Stimulated activated CD4-positive, alpha-beta T cell treated with anti-CD3 and anti-CD28 coated beads, Interleukin-1b, Interleukin-23, amount 100 ng/mL, for 1 hour (primary cell): Measurements from ENCODE around the gene IGSF21.
A peak's percentile ranks its signal among the peaks of the same experiment; 100 is the strongest.

ENCODE experiments used
- DNase-seq, 2 donors: peaks; one replicate each; pipeline ENCODE4 v3.0.0-alpha.2; 2020; ENCODE audit warnings: low read depth in 2 of 2

Gene IGSF21

DNA sequence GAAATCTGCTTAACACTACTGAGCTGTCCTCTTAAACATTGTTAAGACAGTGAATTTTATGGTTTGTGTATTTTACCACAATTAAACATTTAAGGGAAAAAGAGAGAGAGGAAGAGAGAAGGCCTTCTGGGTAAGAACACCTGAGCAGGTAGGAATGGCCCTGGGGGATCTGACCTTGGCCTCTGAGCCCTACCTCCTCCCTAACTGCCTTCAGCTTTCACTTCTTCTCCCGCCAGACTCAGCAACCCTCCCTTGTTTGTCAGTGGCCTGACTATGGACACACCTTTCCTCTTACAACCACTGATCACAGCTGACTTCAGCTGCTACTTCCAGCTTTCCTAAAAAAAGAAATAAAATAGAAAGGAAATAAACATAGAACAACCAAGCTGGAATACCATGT is 13.5 kb upstream of the IGSF21 start:
- no peak for DNase-seq

DNA sequence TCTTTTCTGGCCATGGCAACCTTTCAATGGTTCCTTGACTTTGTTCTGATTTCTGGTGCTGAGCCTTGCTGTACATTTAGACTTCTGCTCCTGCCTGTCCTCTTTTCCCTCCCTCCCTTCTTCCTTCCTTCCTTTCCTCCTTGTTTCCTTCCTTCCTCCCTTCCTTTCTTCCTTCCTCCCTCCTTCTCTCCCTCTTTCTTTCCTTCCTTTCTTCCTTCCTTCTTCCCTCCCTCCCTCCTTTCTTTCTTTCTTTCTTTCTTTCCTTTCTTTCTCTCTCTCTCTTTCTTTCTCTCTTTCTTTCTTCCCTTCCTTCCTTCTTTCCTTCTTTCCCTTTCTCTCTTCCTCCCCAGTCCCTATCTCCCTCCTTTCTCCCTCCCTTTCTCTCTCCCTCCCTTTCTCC is 10.4 kb upstream of the IGSF21 start:
- no peak for DNase-seq

DNA sequence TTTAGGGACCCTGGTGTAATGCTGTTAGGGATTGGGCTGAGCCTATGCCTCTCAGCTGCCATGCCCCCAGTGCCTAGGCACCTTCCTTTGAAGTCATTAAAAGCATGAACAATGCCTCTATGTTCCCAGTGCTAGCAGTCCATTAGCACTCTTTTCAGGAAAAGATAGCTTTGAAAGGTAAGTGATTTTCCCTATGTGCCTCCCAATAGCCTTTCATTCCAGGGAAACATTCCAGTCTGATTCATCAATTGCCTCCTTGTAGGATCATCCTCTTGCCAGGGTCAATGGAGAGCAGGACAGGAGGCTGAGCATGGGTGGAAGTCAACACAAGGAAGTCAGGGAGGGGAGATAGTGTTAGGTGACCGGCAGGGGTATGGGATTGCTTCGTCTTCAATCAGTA is 8.6 kb upstream of the IGSF21 start:
- no peak for DNase-seq

DNA sequence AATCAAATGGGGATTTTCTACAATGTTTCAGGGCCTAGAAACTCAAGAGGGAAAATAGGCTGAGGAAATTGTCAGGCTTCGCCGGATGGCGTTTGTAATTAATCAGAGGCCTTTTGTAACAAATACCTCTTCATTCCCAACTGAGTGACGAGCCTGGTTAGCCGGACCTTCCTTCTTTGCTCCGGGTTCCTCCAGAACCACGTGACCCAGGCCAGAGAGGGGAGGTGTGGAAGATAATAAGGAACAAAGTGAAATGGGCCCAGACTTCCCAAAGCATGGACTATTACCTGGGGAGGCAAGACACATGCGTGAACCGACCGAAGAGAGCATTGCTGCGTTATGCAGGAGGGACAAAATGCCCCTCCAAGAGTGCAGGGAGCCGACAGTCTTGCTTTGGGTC is 7.5 kb upstream of the IGSF21 start:
- DNase-seq = no peak

DNA sequence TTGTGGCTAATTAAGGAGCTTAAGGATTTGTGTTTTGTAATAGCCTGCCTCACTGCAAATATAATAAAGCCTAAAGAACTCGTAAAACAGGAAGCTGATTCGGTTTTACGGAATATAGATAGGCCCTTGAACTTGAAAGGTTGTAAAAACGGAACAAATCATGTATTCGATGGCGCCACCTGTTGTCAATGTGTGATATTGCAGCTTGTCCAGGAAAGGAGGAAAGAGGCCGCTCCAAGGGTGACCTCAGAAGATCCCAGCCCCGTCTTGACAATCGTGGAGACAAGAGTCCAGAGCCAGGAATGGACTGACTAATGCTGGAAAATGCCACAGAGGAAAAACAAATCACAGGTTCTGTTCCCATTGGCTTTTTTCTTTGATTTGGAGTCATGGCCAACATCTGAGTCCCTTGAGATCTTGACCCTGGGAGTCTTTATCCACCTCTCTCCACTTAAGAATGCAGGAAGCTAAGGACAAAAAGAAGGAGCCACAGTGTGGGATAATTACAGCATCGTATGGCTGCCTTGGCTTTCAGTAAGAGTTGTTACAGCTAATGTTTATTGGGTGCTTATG is 7.0 kb upstream of the IGSF21 start:
- DNase-seq = peak in 1 of 2 donors; percentile 21

DNA sequence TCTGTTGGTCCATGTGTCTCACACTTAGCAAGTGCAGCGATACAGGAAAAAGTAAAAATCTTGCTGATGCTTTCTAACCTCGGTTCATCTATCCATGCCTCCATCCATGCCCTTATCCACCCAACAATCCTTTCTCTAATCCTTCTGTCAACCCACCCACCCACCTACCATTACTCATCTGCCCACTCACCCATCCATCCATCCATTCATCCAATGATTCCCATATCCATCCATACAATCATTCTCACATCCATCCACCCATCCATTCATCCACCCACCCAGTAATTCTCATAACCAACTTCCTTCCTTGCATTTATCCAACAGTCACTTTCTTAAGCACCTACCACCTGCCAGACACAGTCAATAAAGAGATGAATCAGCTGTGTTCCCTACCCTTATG is 6.1 kb upstream of the IGSF21 start:
- no peak for DNase-seq

DNA sequence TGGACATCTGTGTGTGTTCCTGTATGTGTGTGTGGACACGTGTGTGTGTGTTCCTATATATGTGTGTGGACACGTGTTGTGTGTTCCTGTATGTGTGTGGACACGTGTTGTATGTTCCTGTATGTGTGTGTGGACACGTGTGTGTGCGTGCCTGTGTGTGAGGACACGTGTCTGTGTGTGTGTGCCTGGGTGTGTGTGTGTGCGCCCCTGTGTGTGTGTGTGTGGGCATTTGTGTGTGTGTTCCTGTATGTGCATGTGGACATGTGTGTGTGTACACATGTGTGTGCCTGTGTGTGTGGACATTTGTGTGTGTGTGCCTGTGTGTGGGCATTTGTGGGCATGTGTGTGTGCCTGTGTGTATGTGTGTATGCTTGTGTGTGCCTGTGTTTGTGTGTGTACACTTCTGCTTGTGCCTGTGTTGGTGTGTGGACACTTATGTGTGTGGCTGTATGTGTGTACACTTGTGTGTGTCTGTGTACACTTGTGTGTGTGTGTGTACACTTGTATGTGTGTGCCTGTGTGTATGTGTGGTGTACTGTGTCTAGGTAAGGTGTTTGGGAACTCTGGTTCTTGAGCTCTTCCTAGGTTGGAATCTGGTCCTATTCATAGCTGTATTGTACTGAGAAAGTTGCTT is 3.7 kb upstream of the IGSF21 start:
- no peak for DNase-seq

DNA sequence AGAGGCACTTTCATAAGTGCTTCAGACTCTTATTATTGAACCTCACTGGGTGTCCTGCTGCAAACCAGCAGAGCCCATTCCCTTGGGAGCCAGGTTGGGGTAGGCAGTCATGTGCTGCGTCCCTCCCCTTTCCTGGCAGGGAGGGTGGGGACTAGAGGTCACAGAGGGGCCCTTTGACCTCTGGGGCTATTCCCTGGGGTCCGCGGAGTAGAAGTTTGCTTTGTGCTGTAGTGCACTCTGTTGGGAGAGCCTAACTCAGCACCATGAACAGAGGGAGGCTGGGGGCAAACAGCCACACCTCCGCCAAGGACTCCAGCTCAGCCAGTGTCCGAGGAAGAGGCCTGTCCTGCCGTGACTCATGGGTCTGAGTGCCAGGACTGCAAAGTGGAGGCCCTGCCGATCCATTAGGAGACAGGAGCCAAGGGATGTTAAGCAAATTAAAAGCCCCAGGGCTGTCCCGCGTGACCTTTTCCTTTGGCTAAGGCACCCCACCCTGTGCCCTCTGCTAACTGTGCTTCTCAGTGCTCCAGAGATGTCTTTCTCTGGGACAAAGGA is 3.0 kb upstream of the IGSF21 start:
- no peak for DNase-seq

DNA sequence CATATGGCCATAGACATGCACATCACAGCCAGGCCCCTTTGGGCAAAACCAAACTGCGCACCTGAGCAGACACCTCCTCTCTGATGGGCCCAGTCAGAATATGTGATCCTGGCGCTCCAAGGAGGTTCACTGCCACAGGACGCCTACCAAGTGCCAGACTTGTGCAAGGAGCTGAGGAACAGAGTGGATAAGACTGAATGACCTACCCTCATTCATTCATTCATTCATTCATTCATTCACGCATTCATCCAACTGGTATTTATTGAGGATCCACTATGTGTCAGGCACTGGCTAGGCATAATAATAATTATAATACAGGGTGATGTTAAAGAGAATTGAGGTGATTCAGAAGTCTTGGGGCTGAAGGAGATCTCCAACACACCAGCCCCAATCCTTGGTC is 2.4 kb upstream of the IGSF21 start:
- no peak for DNase-seq

DNA sequence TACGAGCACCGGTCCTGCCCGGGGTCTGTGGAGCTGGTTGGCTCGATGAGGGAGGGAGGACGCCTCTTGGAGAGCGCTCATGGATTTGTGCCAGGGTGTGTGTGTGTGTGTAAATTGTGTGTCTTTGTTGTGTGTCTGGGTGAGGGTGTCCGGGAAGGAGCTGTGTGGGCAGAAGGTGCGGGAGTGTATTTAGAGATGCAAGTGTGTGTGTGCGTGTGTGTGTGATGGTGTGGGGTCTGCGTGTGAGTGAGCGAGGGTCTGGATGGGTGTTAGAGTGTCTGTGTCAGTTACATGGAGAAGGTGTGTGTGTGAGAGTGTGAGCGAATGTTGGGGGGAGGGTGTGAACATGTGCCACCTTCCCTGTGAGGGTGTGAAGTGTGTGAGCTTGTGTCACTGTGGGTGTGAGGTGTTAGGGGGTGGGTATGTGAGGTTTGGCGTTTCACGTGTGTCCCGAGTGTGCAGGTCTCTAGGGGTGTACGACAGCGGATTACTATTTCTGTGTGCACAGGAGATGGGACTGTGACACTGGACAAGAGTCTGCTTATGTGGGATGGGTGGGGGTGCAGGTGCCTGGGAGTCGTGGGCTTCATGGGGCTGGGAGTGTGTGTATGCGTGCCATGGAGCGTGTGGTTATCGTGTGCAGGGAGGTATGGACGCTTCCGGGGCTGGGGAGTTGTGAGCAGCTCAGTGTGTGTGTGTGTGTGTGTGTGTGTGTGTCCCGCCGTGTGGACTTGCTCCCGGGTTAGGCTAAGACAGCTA is 880 bp downstream of the IGSF21 start:
- no peak for DNase-seq

DNA sequence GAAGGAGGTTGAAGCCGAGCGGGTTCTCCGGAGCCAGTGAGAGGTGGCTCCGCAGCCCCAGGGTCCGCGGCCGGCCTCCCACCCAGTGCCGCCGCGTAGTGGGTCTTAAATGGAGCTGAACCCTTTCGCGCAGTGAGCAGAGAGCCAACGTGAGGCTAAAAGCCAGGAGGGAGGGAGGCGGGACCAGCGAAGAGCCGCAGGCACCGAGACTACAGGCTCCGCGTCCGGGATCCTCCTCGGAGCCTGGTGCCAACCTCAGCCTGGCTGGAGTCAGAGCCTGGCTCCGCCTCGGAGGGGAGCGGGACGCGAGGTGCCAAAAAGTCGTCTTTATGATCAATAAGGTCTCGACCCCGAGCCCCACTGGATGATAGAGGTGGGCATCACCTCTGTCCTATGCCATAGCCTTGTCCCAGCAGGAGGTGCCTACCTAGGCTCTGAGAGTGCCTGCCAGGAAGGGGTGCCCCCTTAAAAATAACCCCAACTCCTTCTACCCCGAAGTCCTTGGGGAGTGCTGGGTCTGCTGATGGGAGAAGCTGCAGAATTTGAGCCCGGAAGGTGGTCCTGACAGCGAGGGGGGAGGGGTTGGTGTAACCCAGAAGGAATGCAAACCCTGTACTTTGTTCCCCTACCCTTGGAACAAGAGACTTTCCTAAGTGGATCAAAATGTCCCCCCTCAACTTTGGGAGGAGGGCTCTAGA is 1.6 kb downstream of the IGSF21 start:
- no peak for DNase-seq

DNA sequence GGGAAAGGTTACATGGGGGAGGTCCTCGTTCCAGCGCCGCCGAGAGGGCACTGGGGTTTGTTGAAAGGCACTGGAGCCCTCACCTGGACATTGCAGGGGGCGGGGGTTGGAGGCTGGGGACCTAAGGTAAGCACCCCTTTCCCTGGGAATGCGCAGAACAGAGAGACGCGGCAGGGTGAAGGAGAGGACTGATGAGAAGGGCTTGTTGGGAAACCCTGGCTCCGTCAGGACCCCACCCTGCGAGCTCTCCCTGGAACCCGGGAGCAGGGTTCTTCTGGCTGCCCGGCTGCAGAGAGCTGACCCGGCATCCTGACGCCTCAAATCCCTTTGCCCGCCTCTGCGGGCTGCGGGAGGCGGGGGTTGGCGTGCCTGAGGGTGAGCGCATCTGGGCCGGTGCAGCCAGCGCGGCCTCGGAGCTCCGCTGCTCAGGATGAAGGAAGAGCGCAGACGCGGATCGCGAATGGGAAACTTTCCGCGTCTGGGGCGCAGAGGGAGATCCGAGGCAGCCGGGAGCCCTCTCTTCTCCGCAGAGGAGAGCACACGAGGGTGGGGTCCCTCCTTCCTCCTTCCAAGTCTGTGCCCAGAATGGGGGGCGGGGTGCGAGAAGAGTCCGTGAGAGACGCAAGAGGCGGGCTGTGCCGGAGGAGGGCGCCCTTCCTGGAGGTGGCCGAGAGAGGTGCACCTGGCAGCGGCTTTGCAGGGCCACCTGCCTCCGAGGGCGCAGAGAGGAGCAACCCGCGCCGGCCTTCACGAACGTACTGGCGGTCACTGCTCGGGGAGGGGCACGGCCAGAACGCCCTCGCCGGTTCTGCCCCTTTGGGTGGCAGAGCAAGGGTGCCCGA is 2.4 kb downstream of the IGSF21 start:
- no peak for DNase-seq

DNA sequence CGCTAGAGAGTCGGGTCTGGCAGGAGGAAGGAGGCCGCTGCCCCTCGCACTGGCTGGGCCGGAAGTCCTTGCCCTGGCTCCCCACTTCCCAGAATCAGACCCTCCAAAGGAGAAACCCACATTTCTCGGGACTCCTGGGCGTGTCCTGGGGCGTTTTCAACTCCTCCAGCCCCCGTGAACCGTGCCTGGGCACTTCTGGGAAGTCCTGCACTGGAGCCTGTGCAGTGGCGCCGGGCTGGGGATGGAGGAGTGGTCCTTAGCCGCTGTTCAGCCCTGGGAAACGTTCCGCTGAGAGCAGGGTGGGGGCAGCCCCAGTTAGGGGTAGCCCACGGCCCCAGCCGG is 3.0 kb downstream of the IGSF21 start:
- no peak for DNase-seq

DNA sequence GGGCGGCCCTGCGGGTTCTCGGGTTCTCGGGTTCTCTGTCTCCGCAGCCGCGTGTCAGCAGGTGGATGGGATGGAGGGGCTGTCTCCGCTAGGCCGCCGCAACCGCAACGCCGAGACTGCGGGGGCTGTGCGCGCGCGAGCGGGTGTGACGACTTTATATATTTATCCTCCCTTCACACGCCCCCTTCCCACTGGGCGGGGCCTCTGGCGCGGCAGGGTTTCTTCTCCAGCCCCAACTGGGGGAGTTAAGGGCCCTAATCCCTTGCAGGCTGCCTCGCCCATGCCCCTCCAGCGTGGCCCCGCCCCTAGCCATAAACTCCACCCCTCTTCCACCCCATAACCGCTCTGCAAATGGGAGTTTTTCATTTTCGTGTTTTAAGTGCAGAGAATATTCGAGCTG is 3.4 kb downstream of the IGSF21 start:
- DNase-seq = no peak

DNA sequence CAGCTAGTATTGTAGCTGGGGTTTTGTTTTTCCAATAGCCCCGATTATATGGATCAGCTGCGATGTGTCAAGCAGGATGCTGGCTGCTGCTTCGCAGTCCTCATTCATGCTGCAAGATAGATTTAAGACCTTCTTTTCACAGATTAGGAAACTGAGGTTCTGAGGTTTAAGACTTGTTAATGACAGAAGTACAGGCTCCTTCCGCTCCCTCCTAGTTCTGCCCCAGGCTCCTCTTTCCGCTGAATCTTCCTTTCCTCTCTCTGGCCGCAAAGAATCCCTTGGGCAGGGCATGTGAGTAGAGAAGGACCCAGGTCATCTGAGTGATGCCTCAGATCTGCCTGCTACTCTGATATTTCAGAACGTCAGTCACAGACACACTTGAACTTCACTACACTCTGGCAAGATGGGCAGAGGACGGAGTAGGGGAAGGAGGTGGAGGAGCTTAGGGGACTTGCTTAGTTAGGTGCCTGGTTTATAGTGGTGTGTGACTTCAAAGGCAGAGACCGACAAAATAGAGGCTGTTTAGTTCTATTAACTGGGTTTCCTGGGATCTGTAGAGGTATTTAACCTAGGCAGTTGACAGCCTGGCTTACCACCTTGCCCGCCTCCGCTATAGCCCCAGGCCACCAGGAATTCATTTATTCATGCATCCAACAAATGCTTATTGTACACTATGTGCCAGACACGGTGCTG is 4.2 kb downstream of the IGSF21 start:
- no peak for DNase-seq

DNA sequence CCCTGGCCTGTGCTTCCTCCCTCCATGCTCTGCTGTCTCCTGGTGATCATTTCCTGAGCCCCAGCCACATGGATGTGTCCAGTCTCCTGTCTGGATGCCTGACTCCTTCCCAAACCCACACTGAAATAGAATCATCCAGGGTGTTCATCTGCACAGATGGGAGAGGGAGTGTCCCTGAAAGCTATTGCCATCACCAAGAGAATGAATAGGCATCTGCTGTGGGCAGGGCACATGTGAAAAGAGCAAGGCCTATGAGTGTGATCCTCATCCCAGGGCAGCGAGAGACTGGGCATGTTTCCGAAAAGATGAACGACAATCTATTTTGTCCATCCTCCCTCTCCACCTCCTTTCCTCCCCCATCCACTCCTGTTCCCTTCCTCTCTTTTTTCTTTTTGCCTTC is 5.0 kb downstream of the IGSF21 start:
- no peak for DNase-seq

DNA sequence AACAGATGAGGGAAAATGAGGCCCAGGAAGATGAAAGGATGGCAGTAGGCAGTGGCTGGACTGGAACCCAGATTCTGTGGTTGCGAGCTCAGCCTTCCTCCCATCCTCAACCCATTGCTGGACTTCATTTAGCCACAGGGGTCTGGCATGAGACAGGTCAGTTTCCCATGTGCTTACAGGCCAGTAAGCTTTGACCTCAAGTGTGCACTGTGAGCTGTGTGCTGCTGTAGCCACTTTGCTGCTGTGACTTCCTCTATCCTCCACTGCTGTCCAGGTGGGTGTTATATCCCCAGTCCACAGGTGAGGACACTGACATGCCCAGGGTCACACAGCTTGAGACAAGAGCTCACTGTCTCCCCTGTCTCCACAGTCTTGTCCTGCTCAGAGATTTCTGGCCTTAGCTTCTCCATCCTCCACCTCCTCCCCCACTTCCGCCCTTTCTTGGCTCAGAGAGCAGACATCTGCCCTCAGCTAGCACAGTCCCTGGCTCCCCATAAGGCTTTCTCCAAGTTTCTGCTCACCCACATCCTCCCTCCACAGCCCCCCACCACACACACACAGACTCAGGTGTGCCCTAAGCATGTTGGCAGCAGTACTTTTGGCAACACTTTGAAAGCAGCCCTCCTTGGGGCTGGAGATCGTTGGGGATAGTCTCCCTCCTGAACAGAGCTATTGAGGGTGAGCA is 7.3 kb downstream of the IGSF21 start:
- DNase-seq = no peak

DNA sequence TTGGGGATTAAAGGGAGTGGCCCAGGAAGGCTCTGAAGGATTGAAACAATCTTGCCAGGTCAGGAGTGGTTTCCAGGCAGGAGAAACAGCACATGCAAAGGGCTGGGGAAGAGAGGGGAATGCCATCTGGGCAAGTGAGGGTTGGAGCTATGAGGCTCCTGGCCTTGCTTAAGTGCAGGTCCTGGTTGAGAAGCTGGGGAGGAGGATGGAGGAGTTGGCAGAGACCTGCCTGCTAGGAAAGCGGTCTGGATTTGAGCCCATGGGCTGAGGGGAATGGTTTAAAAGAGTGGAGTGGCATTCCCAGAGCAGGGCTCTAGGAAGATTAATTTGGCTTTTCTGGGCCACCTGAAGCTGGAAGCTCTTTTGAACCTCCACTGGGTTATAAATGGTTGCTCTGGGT is 9.2 kb downstream of the IGSF21 start:
- no peak for DNase-seq

DNA sequence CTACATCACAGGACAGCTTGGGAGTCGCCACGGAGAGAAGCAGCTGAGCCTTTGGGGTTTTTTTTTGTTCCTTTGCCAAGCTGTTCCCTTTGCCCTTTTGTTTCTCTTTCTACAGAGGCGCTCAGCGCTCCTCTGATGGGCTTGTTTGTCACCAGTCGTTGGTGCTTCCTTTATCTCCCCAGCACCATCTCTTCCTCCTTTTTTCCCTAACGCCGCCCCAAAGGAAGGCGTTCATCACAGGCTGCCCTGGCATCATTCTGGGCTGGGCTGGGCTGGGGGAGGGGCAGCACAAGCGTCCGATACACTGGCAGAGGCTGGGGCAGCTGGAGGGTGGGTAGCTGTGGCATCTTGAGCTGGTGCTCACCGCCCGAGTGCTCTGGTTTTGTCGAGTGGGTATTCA is 10.5 kb downstream of the IGSF21 start:
- DNase-seq = no peak

DNA sequence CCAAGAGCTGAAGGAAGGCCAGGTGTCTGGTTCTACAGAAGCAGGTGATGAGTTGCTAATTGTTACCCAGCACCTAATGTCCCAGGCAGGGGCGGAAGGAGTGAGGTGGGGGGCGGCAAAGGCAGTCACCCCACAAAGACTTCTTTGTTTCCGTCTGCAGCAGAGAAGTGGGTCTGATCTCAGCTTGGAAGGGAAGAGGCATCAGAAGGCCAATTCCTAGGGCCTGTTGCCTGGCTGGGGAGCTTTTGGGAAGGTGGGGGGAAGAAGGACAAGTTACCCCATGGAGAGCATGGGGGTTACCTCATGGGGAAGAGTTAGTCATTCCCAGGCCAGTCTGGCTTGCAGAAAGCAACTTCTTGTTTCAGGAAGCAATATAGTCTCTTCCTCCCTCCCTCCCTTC is 10.9 kb downstream of the IGSF21 start:
- DNase-seq = no peak

DNA sequence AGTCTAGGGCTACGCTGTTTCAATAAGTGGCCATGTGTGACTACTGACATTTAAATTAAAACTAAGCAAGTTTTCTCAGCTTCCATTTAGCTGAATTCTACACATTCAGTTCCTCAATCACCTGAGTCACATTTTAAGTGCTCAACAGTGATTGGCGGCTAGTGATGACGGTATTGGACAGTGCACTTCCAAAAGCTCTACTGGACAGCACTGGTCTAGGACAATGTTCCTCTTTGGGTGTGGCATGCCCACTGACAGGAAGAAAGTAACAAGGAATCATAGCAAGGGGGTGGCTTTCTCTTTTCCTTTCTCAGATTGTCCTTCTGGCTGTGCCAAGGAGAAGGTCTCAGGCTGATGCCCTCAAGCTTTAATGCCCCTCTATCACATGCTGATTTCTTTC is 11.7 kb downstream of the IGSF21 start:
- DNase-seq = no peak
